A549 (cell line): ENCODE data around the gene OOSP1. TPM values are rescaled to one million over a fixed set of nuclear protein-coding genes. Genes with fewer than 3 reads are reported as not detected.

ENCODE experiments used
- ATAC-seq, 2 experiments: fragments of 200-7000 bp in 1 of 2; fragments of >200 bp in 1 of 2; cut with Nextera tagmentation in 1 of 2; cut with Tn5 transposase in 1 of 2; 3 replicates each; pipeline versions ENCODE4 v1.8.0 to v1.9.1; 2018 to 2020; ENCODE audit warnings: mild to moderate bottlenecking in 1 of 2, moderate library complexity in 1 of 2
- CTCF ChIA-PET: fragments of 300-600 bp; sonication (Branson Sonifier 250); formaldehyde crosslinking; extraction: SDS; loops from one replicate; lab custom pipeline; 2021; ENCODE audit warnings: antibody characterized with exemption, inconsistent platforms; lab: Yijun Ruan, JAX
- POLR2A ChIA-PET: fragments of 350-600 bp; formaldehyde crosslinking; extraction: SDS; loops from one replicate; lab custom pipeline; 2021; ENCODE audit warnings: antibody characterized with exemption, inconsistent platforms; lab: Yijun Ruan, JAX
- DNase-seq, 2 experiments: peaks; one replicate each; pipeline versions ENCODE4 v3.0.0 to v3.0.0-alpha.2; 2011 to 2016; ENCODE audit warnings: low read depth in 1 of 2, low spot score in 1 of 2
- FAIRE-seq: peaks from 2 replicates; lab custom pipeline; 2011; peaks lifted over from hg19 to GRCh38; lab: Jason Lieb, UNC
- H3K27ac ChIP-seq, 2 experiments: fragments of >200 bp; sonication (Bioruptor Twin); formaldehyde crosslinking; 3 replicates each; pipeline ENCODE4 v1.5.1; 2016 to 2017
- H3K4me1 ChIP-seq: fragments of >200 bp; sonication (Bioruptor Twin); formaldehyde crosslinking; 3 replicates; pipeline ENCODE4 v1.6.1; 2016
- H3K4me2 ChIP-seq: fragments of >200 bp; sonication (Bioruptor Twin); formaldehyde crosslinking; 3 replicates; pipeline ENCODE4 v1.6.1; 2016
- H3K4me3 ChIP-seq: fragments of >200 bp; sonication (Bioruptor Twin); formaldehyde crosslinking; 3 replicates; pipeline ENCODE4 v1.5.1; 2016
- H3K9me3 ChIP-seq: fragments of >200 bp; sonication (Bioruptor Twin); formaldehyde crosslinking; 3 replicates; pipeline ENCODE4 v1.6.1; 2016
- CBX8 ChIP-seq: fragments of 200-600 bp; sonication (generic); IDR thresholded peaks from 2 replicates; pipeline ENCODE4 v1.6.1; 2016
- CEBPB ChIP-seq, 2 experiments: fragments of >200 bp in 1 of 2; sonication (Bioruptor Twin) in 1 of 2; formaldehyde crosslinking in 1 of 2; IDR thresholded peaks; 2 replicates each; pipeline ENCODE4 v1.6.1; 2012 to 2016
- CHD4 ChIP-seq: fragments of 200-600 bp; sonication (generic); IDR thresholded peaks from 2 replicates; pipeline ENCODE4 v1.6.1; 2016; ENCODE audit warnings: antibody characterized with exemption, mild to moderate bottlenecking, borderline replicate concordance
- EP300 ChIP-seq, 2 experiments: fragments of >200 bp; sonication (Bioruptor Twin); formaldehyde crosslinking; IDR thresholded peaks; 2 replicates in 1 of 2; 3 replicates in 1 of 2; pipeline ENCODE4 v1.6.1; 2016 to 2017
- FOSB ChIP-seq: fragments of 250-450 bp; sonication (Bioruptor Pico); IDR thresholded peaks from 2 replicates; pipeline ENCODE4 v1.5.0; 2020; ENCODE audit warnings: mild to moderate bottlenecking, moderate library complexity
- GATA3 ChIP-seq: IDR thresholded peaks from 2 replicates; pipeline ENCODE4 v1.6.1; 2012; ENCODE audit warnings: borderline replicate concordance
- HOXB5 ChIP-seq: fragments of 250-450 bp; sonication (Bioruptor Pico); IDR thresholded peaks from 2 replicates; pipeline ENCODE4 v1.5.0; 2020; ENCODE audit warnings: mild to moderate bottlenecking, moderate library complexity
- NR3C1 ChIP-seq: fragments of >200 bp; sonication (Bioruptor Twin); formaldehyde crosslinking; IDR thresholded peaks from 3 replicates; pipeline ENCODE4 v1.6.1; 2017
- PHF8 ChIP-seq: fragments of 200-600 bp; sonication (generic); IDR thresholded peaks from 2 replicates; pipeline ENCODE4 v1.6.1; 2016; ENCODE audit warnings: low read depth, mild to moderate bottlenecking, antibody characterized with exemption, moderate library complexity, borderline replicate concordance
- POLR2AphosphoS2 ChIP-seq: conservative IDR thresholded peaks from 2 replicates; pipeline ENCODE4 v1.6.1; 2012; ENCODE audit warnings: low read length, improper control_type of control experiment, inconsistent platforms
- RAD21 ChIP-seq, 2 experiments: fragments of >200 bp in 1 of 2; sonication (Bioruptor Twin) in 1 of 2; formaldehyde crosslinking in 1 of 2; IDR thresholded peaks in 1 of 2; conservative IDR thresholded peaks in 1 of 2; 2 replicates in 1 of 2; 3 replicates in 1 of 2; pipeline ENCODE4 v1.6.1; 2012 to 2018; ENCODE audit warnings: inconsistent platforms in 1 of 2
- RCOR1 ChIP-seq: fragments of 150-350 bp; IDR thresholded peaks from 2 replicates; pipeline ENCODE4 v1.6.1; 2014; ENCODE audit warnings: antibody characterized with exemption, low read length, low read depth
- RFX5 ChIP-seq: fragments of 450-650 bp; IDR thresholded peaks from 2 replicates; pipeline ENCODE4 v1.7.1; 2014; ENCODE audit warnings: antibody characterized with exemption, mild to moderate bottlenecking, moderate library complexity
- SMC3 ChIP-seq: fragments of >200 bp; sonication (Bioruptor Twin); formaldehyde crosslinking; IDR thresholded peaks from 3 replicates; pipeline ENCODE4 v1.6.1; 2018; ENCODE audit warnings: inconsistent platforms
- SREBF2 ChIP-seq: fragments of 450-650 bp; IDR thresholded peaks from 2 replicates; pipeline ENCODE4 v1.6.1; 2014; ENCODE audit warnings: mild to moderate bottlenecking, moderate library complexity
- USF2 ChIP-seq: fragments of 450-650 bp; IDR thresholded peaks from 2 replicates; pipeline ENCODE4 v1.6.1; 2014; ENCODE audit warnings: antibody characterized with exemption
- ZNF302 ChIP-seq: fragments of 250-450 bp; sonication (Bioruptor Pico); IDR thresholded peaks from 2 replicates; pipeline ENCODE4 v1.9.0; 2021; ENCODE audit warnings: inconsistent platforms, mild to moderate bottlenecking, moderate library complexity
- ZSCAN20 ChIP-seq: fragments of 250-450 bp; sonication (Bioruptor Pico); IDR thresholded peaks from 2 replicates; pipeline ENCODE4 v1.8.0; 2022; ENCODE audit warnings: mild to moderate bottlenecking, moderate library complexity
- WGBS: methylation state at CpG from one replicate; pipeline ENCODE4 v1.1.6; 2017; ENCODE audit errors: missing lambda C conversion rate; 5-methylcytosine and 5-hydroxymethylcytosine counted together
- polyA plus RNA-seq, 4 experiments: library from polyadenylated mRNA; depleted of rRNA in 3 of 4; stranded (reverse); fragments of >200 nt; fragmentation: RNase III in 1 of 4; extraction: RNeasy Plus Mini Kit Qiagen cat#74134 plus additional on column Dnase treatment in 1 of 4; gene quantifications; 2 replicates in 3 of 4; 3 replicates in 1 of 4; pipeline ENCODE4 v1.2.3, GENCODE V29; 2011 to 2017
- TF ChIP-seq, protein P1 (sequence below): IDR thresholded peaks from 2 replicates; pipeline ENCODE4 v1.6.1; 2012
- TF ChIP-seq, protein P2 (sequence below): fragments of >200 bp; sonication (Bioruptor Twin); formaldehyde crosslinking; IDR thresholded peaks from 3 replicates; pipeline ENCODE4 v1.6.1; 2016
- TF ChIP-seq, protein P3 (sequence below): fragments of 200-600 bp; sonication (generic); IDR thresholded peaks from 2 replicates; pipeline ENCODE4 v1.6.1; 2016; ENCODE audit warnings: antibody characterized with exemption, mild to moderate bottlenecking, moderate library complexity

The OOSP1 gene
- polyA plus RNA-seq, 2 of the 4 experiments (the other 2 are of a cell fraction), result not detected

- peaks cover 16% of the 10 kb centered on the region for H3K9me3 ChIP-seq
- no peak for TF ChIP-seq ZSCAN20 (CRISPR knock-in tag)
- TF ChIP-seq, protein P1, sequence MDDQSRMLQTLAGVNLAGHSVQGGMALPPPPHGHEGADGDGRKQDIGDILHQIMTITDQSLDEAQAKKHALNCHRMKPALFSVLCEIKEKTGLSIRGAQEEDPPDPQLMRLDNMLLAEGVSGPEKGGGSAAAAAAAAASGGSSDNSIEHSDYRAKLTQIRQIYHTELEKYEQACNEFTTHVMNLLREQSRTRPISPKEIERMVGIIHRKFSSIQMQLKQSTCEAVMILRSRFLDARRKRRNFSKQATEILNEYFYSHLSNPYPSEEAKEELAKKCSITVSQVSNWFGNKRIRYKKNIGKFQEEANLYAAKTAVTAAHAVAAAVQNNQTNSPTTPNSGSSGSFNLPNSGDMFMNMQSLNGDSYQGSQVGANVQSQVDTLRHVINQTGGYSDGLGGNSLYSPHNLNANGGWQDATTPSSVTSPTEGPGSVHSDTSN, result no peak
- TF ChIP-seq RAD21 (conservative IDR thresholded peaks at IDR 0.05 in 1 of 2, IDR thresholded peaks at IDR 0.05 in 1 of 2), result no peak
- no peak for TF ChIP-seq POLR2AphosphoS2
- no peak for TF ChIP-seq RCOR1
- TF ChIP-seq EP300 (IDR thresholded peaks at IDR 0.05), result no peak
- TF ChIP-seq SMC3, result no peak
- TF ChIP-seq CHD4, result no peak
- no peak for TF ChIP-seq RFX5
- TF ChIP-seq PHF8, result no peak
- no peak for TF ChIP-seq USF2
- TF ChIP-seq, protein P2, sequence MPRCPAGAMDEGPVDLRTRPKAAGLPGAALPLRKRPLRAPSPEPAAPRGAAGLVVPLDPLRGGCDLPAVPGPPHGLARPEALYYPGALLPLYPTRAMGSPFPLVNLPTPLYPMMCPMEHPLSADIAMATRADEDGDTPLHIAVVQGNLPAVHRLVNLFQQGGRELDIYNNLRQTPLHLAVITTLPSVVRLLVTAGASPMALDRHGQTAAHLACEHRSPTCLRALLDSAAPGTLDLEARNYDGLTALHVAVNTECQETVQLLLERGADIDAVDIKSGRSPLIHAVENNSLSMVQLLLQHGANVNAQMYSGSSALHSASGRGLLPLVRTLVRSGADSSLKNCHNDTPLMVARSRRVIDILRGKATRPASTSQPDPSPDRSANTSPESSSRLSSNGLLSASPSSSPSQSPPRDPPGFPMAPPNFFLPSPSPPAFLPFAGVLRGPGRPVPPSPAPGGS, result no peak
- TF ChIP-seq GATA3, result no peak
- no peak for TF ChIP-seq CEBPB (IDR thresholded peaks at IDR 0.05)
- no peak for TF ChIP-seq ZNF302
- TF ChIP-seq CBX8, result no peak
- TF ChIP-seq FOSB, result no peak
- TF ChIP-seq, protein P3, sequence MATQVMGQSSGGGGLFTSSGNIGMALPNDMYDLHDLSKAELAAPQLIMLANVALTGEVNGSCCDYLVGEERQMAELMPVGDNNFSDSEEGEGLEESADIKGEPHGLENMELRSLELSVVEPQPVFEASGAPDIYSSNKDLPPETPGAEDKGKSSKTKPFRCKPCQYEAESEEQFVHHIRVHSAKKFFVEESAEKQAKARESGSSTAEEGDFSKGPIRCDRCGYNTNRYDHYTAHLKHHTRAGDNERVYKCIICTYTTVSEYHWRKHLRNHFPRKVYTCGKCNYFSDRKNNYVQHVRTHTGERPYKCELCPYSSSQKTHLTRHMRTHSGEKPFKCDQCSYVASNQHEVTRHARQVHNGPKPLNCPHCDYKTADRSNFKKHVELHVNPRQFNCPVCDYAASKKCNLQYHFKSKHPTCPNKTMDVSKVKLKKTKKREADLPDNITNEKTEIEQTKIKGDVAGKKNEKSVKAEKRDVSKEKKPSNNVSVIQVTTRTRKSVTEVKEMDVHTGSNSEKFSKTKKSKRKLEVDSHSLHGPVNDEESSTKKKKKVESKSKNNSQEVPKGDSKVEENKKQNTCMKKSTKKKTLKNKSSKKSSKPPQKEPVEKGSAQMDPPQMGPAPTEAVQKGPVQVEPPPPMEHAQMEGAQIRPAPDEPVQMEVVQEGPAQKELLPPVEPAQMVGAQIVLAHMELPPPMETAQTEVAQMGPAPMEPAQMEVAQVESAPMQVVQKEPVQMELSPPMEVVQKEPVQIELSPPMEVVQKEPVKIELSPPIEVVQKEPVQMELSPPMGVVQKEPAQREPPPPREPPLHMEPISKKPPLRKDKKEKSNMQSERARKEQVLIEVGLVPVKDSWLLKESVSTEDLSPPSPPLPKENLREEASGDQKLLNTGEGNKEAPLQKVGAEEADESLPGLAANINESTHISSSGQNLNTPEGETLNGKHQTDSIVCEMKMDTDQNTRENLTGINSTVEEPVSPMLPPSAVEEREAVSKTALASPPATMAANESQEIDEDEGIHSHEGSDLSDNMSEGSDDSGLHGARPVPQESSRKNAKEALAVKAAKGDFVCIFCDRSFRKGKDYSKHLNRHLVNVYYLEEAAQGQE, result no peak
- TF ChIP-seq HOXB5 (CRISPR knock-in tag), result no peak
- no peak overlapping the region for H3K4me2 ChIP-seq
- H3K4me1 ChIP-seq, result no peaks in the 10 kb centered on the region
- no peak for FAIRE-seq
- ChIA-PET POLR2A (no interaction called here), CTCF (interaction anchor here (1.2 kb wide), 1 partner anchor 101 kb away, joined by 3 read pairs; no protein-coding TSS in a partner anchor)
- 13% methylated on average over 5 of the region's 6 CpGs for WGBS
- no peak overlapping the region for H3K27ac ChIP-seq
- no peak for DNase-seq
- H3K4me3 ChIP-seq, result no peak overlapping the region
- no peak for ATAC-seq
Observed at GRCh38 chr11:59923813-59924212, 14.4 kb upstream of the OOSP1 start.

DNA sequence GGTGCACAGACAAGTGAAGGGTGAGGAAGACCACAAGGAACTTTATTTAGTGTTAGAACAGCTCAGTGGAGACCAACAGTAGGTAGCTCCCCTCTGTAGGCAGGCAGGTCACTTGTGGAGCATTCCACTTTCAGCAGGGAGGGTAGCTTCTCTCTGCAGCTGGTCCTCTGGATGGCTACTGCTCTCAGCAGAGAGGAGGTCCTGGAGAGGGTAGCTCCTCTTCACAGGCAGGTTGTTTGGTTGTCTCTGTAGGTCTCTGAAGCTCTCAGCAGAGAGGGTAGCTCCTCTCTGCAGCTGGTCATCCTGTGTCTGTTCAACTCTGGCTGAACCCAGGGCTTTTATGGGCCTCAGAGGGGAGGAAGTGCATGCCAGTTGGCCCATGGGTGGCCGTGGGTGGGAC is 6.5 kb upstream of the OOSP1 start:
- TF ChIP-seq NR3C1, result no peak
- no peak for TF ChIP-seq GATA3
- no peak for TF ChIP-seq CHD4
- TF ChIP-seq SREBF2, result no peak
- no peak for TF ChIP-seq SMC3
- no peak for TF ChIP-seq ZSCAN20 (CRISPR knock-in tag)
- Histone ChIP-seq H3K4me2 (no peak overlapping the region), H3K27ac (no peak overlapping the region), H3K4me1 (no peaks in the 10 kb centered on the region), H3K4me3 (no peak overlapping the region), H3K9me3 (no peaks in the 10 kb centered on the region)
- FAIRE-seq (no peak), ATAC-seq (no peak; a peak in 1 of 6 replicates), DNase-seq (no peak)
- POLR2A ChIA-PET, result no interaction called here
- CTCF ChIA-PET, result interaction anchor here (1.6 kb wide), 1 partner anchor 13 kb away, joined by 3 read pairs; no protein-coding TSS in a partner anchor
- WGBS, result 0% methylated on average over 1 of the region's 1 CpG
